GM12878 (cell line): ENCODE data around the gene PHF14. TPM values are rescaled to one million over a fixed set of nuclear protein-coding genes. Genes with fewer than 3 reads are reported as not detected.

Source experiments
- ATAC-seq: fragments of 200-7000 bp; cut with Tn5 transposase; 3 replicates; pipeline ENCODE4 v1.9.1; 2020; ENCODE audit warnings: mild to moderate bottlenecking, moderate library complexity
- BruUV-seq: library from RNA; stranded (reverse); fragments of 400-500 nt; replicated peaks from 2 replicates; lab custom pipeline; 2021; lab: Mats Ljungman, UMichigan
- CTCF ChIA-PET: fragments of 300-600 bp; sonication (Branson Sonifier 250); formaldehyde crosslinking; extraction: SDS; loops from one replicate; lab custom pipeline; 2021; ENCODE audit warnings: inconsistent platforms; lab: Yijun Ruan, JAX
- POLR2A ChIA-PET: fragments of 350-600 bp; formaldehyde crosslinking; extraction: SDS; loops from one replicate; lab custom pipeline; 2021; ENCODE audit warnings: inconsistent platforms; lab: Charles Lee
- RAD21 ChIA-PET: fragments of 300-600 bp; sonication (Branson Sonifier 250); formaldehyde crosslinking; loops from one replicate; lab custom pipeline; 2023; ENCODE audit warnings: antibody characterized with exemption; ENCODE audit not compliant: unreplicated experiment; lab: Charles Lee
- SMC1A ChIA-PET: fragments of 300-600 bp; sonication (Branson Sonifier 250); formaldehyde crosslinking; loops from one replicate; lab custom pipeline; 2023; ENCODE audit not compliant: unreplicated experiment, uncharacterized antibody; lab: Charles Lee
- DNase-seq: peaks from one replicate; pipeline ENCODE4 v3.0.0-alpha.2; 2011; ENCODE audit warnings: low read depth, low spot score
- FAIRE-seq: peaks from 3 replicates; lab custom pipeline; 2011; peaks lifted over from hg19 to GRCh38; lab: Jason Lieb, UNC
- H2AFZ ChIP-seq: 2 replicates; pipeline ENCODE4 v1.6.0; 2011; ENCODE audit warnings: low read depth, low read length, control low read depth; ENCODE audit not compliant: control insufficient read depth
- H3K27ac ChIP-seq: 2 replicates; pipeline ENCODE4 v1.5.1; 2011; ENCODE audit warnings: control low read depth; ENCODE audit not compliant: control insufficient read depth, insufficient read depth
- H3K27me3 ChIP-seq, 2 experiments: replicated peaks in 1 of 2; 2 replicates each; pipeline versions ENCODE4 v1.6.0 to v1.6.1; 2011; ENCODE audit warnings: low read length in 1 of 2; ENCODE audit not compliant: control insufficient read depth in 2 of 2, insufficient read depth in 2 of 2
- H3K36me3 ChIP-seq, 2 experiments: 2 replicates each; pipeline ENCODE4 v1.5.1; 2011; ENCODE audit warnings: low read length in 1 of 2; ENCODE audit not compliant: control insufficient read depth in 2 of 2, insufficient read depth in 2 of 2
- H3K4me1 ChIP-seq: 2 replicates; pipeline ENCODE4 v1.6.1; 2011; ENCODE audit warnings: mild to moderate bottlenecking, low read length, moderate library complexity, mixed read lengths; ENCODE audit not compliant: control insufficient read depth, insufficient read depth
- H3K4me2 ChIP-seq: 2 replicates; pipeline ENCODE4 v1.6.0; 2011; ENCODE audit warnings: control low read depth; ENCODE audit not compliant: control insufficient read depth, insufficient read depth
- H3K4me3 ChIP-seq: fragments of 200-600 bp; sonication (generic); 2 replicates; pipeline ENCODE4 v1.5.1; 2016
- H3K79me2 ChIP-seq: 2 replicates; pipeline ENCODE4 v1.6.0; 2011; ENCODE audit warnings: low read length; ENCODE audit not compliant: control insufficient read depth, insufficient read depth
- H3K9ac ChIP-seq: 2 replicates; pipeline ENCODE4 v1.8.0; 2011; ENCODE audit warnings: low read length, control low read depth, mixed read lengths; ENCODE audit not compliant: control insufficient read depth, insufficient read depth
- H3K9me3 ChIP-seq: replicated peaks from 3 replicates; pipeline ENCODE4 v1.5.1; 2011; ENCODE audit warnings: mild to moderate bottlenecking, low read length; ENCODE audit not compliant: control insufficient read depth, insufficient read depth
- H4K20me1 ChIP-seq: 2 replicates; pipeline ENCODE4 v1.6.0; 2011; ENCODE audit not compliant: control insufficient read depth, insufficient read depth
- BACH1 ChIP-seq: fragments of 450-650 bp; IDR thresholded peaks from 2 replicates; pipeline ENCODE4 v1.6.1; 2017; ENCODE audit warnings: mild to moderate bottlenecking, borderline replicate concordance
- CREB1 ChIP-seq: IDR thresholded peaks from 2 replicates; pipeline ENCODE4 v1.6.1; 2012; ENCODE audit warnings: low read depth, mild to moderate bottlenecking, inconsistent platforms
- KDM1A ChIP-seq: fragments of 200-600 bp; sonication (generic); IDR thresholded peaks from 2 replicates; pipeline ENCODE4 v1.6.1; 2016; ENCODE audit warnings: borderline replicate concordance
- MEF2B ChIP-seq: fragments of 450-650 bp; IDR thresholded peaks from 2 replicates; pipeline ENCODE4 v1.6.1; 2018; ENCODE audit warnings: mild to moderate bottlenecking, moderate library complexity; ENCODE audit not compliant: partially characterized antibody, poor library complexity, severe bottlenecking
- RUNX3 ChIP-seq: IDR thresholded peaks from 2 replicates; pipeline ENCODE4 v1.6.1; 2012; ENCODE audit warnings: low read length, inconsistent platforms
- SP1 ChIP-seq: IDR thresholded peaks from one replicate; pipeline ENCODE4 v1.6.1; 2011; ENCODE audit warnings: low read depth, low read length
- TCF7 ChIP-seq: IDR thresholded peaks from 2 replicates; pipeline ENCODE4 v1.6.1; 2014; ENCODE audit warnings: antibody characterized with exemption, borderline replicate concordance
- WGBS: methylation state at CpG from one replicate; pipeline ENCODE4 v1.1.6; 2016; ENCODE audit warnings: low lambda C conversion rate; ENCODE audit not compliant: insufficient replicate concordance, insufficient coverage; ENCODE audit errors: missing lambda C conversion rate; 5-methylcytosine and 5-hydroxymethylcytosine counted together
- in situ Hi-C: fragments of 300-500 bp; cut with MboI; formaldehyde crosslinking; loops from 9 replicates; pipeline ENCODE4 v1.14.3; 2018; ENCODE audit warnings: mixed read lengths
- intact Hi-C: fragments of 100-400 bp; cut with micrococcal nuclease; formaldehyde crosslinking; loops from one replicate; pipeline ENCODE4 v1.14.2; 2022; ENCODE audit not compliant: unreplicated experiment
- polyA plus RNA-seq, 11 experiments: library from polyadenylated mRNA; depleted of rRNA in 4 of 11; unstranded in 6 of 11; stranded (reverse) in 5 of 11; fragments of >200 nt; fragmentation: Nextera tagmentation in 4 of 11; fragmentation: Illumina TruSeq in 1 of 11; extraction: Ambion mirVana in 4 of 11; extraction: Trizol in 1 of 11; gene quantifications; 1 replicate in 1 of 11; 2 replicates in 10 of 11; pipeline versions ENCODE4 v1.2.1 to v1.2.3, GENCODE V29; 2011 to 2016; ENCODE audit warnings: inconsistent platforms in 2 of 11, missing spikeins in 2 of 11, low read depth in 1 of 11
- total RNA-seq, 4 experiments: library from RNA; depleted of rRNA in 3 of 4; stranded (reverse); fragments of >200 nt in 3 of 4; fragmentation: Illumina TruSeq in 1 of 4; extraction: Trizol in 1 of 4; gene quantifications; 2 replicates each; pipeline versions ENCODE4 v1.2.1 to v1.2.3, GENCODE V29; 2013 to 2021
- TF ChIP-seq, protein P1 (sequence below): IDR thresholded peaks from 2 replicates; pipeline ENCODE4 v1.6.1; 2011; ENCODE audit warnings: mild to moderate bottlenecking, low read depth, low read length, moderate library complexity; ENCODE audit not compliant: insufficient replicate concordance
- TF ChIP-seq, protein P2 (sequence below): fragments of 150-350 bp; IDR thresholded peaks from 2 replicates; pipeline ENCODE4 v1.6.1; 2016; ENCODE audit warnings: low read depth, low read length

The PHF14 gene
- total and polyA plus RNA-seq, 10 of the 15 experiments (the other 5 are each of a cell fraction or from before 2014, with no cell fraction given), result 21.3 to 47.1 (median 29.9) TPM

DNA sequence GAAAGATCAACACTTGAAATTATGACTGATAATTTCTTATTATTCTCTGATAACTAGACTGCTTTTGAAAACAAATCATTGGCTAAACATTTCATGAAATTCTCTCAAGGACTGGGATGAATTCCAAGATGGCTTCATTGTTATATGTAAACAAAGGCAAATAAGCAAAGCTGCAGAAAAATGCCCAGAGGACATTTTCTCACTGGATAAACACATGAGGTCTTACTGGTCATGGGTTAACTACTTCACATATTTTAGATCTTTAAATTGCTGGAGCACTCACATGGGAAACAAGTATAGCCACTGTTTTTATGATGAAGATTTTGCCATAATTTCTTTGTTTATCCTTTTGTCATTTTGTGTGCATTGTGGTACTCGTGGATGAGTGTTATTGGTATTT is 239.1 kb downstream of the PHF14 start:
- BruUV-seq, result no TSS peak
- ATAC-seq (no peak), DNase-seq (no peak), FAIRE-seq (no peak)
- H3K4me1 ChIP-seq, result no peaks in the 10 kb centered on the region
- H3K9me3 ChIP-seq, result no peaks in the 10 kb centered on the region
- RAD21 ChIA-PET, result interaction anchor here (1.2 to 2.5 kb wide), 5 partner anchors 18 to 800 kb away, joined by 3 to 13 read pairs (median 4); no protein-coding TSS in a partner anchor
- H3K27me3 ChIP-seq, result peaks cover 0 to 2% of the 10 kb centered on the region in 2 experiments; a peak in 3 of 4 replicates
- SMC1A ChIA-PET, result interaction anchor here (1.1 to 3.2 kb wide), 5 partner anchors 17 to 273 kb away, joined by 3 to 17 read pairs (median 5); a partner anchor contains a TSS
- no peak overlapping the region for H3K9ac ChIP-seq
- TF ChIP-seq RUNX3 (no peak), SP1 (no peak), KDM1A (no peak)
- H3K36me3 ChIP-seq, result no peaks in the 10 kb centered on the region
- no peak overlapping the region for H3K4me2 ChIP-seq
- CTCF ChIA-PET, result interaction anchor here (1.1 to 2.6 kb wide), 11 partner anchors 10 to 576 kb away, joined by 3 to 9 read pairs (median 7); no protein-coding TSS in a partner anchor
- H2AFZ ChIP-seq, result no peak overlapping the region
- WGBS, result 0% methylated on average over 1 of the region's 1 CpG
- H3K79me2 ChIP-seq, result no peaks in the 10 kb centered on the region
- H3K27ac ChIP-seq, result no peak overlapping the region
- POLR2A ChIA-PET, result no interaction called here
- no peak overlapping the region for H3K4me3 ChIP-seq
- intact Hi-C loops, result loop anchor here (1.0 to 10.0 kb wide), 4 partner anchors 130 to 578 kb away; a partner anchor contains a TSS
- in situ Hi-C loops, result loop anchor here (10.0 kb wide), 1 partner anchor 132 kb away; no protein-coding TSS in a partner anchor
- H4K20me1 ChIP-seq, result no peaks in the 10 kb centered on the region

DNA sequence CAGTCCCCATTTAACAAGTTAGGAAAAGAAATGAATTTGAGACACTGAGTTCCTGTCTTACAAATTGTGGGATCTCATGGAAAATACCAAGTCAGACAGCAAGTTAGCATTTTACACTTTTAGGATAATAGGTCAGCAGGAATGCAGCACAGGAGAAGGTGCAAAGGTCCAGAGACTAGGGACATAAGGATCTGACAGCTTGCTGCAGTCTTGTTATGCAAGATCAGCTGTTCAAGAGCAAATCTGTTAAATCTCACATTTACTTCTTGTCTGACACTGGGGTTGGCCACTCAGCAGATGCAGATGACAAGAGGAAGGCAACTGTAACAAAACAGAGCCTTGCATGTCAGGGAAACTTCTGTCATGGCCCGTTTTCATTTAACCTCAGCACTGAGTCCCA is 239.6 kb downstream of the PHF14 start:
- SMC1A ChIA-PET, result interaction anchor here (1.2 to 3.2 kb wide), 5 partner anchors 17 to 274 kb away, joined by 3 to 17 read pairs (median 3); a partner anchor contains a TSS
- ATAC-seq (no peak), DNase-seq (no peak)
- Histone ChIP-seq H2AFZ (no peak overlapping the region), H4K20me1 (no peaks in the 10 kb centered on the region), H3K36me3 (no peaks in the 10 kb centered on the region), H3K9me3 (no peaks in the 10 kb centered on the region), H3K79me2 (no peaks in the 10 kb centered on the region), H3K4me3 (no peak overlapping the region), H3K4me1 (no peaks in the 10 kb centered on the region), H3K9ac (no peak overlapping the region), H3K4me2 (no peak overlapping the region), H3K27me3 (peaks cover 0 to 2% of the 10 kb centered on the region in 2 experiments; a peak in 3 of 4 replicates)
- POLR2A ChIA-PET, result no interaction called here
- CTCF ChIA-PET, result interaction anchor here (1.4 to 2.2 kb wide), 3 partner anchors 133 to 374 kb away, joined by 3 to 8 read pairs (median 7); no protein-coding TSS in a partner anchor
- 12% methylated on average over 1 of the region's 1 CpG for WGBS
- intact Hi-C loops, result loop anchor here (5.0 to 10.0 kb wide), 2 partner anchors 321 to 578 kb away; no protein-coding TSS in a partner anchor
- TF ChIP-seq, protein P1, sequence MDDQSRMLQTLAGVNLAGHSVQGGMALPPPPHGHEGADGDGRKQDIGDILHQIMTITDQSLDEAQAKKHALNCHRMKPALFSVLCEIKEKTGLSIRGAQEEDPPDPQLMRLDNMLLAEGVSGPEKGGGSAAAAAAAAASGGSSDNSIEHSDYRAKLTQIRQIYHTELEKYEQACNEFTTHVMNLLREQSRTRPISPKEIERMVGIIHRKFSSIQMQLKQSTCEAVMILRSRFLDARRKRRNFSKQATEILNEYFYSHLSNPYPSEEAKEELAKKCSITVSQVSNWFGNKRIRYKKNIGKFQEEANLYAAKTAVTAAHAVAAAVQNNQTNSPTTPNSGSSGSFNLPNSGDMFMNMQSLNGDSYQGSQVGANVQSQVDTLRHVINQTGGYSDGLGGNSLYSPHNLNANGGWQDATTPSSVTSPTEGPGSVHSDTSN, result no peak
- TF ChIP-seq, protein P2, sequence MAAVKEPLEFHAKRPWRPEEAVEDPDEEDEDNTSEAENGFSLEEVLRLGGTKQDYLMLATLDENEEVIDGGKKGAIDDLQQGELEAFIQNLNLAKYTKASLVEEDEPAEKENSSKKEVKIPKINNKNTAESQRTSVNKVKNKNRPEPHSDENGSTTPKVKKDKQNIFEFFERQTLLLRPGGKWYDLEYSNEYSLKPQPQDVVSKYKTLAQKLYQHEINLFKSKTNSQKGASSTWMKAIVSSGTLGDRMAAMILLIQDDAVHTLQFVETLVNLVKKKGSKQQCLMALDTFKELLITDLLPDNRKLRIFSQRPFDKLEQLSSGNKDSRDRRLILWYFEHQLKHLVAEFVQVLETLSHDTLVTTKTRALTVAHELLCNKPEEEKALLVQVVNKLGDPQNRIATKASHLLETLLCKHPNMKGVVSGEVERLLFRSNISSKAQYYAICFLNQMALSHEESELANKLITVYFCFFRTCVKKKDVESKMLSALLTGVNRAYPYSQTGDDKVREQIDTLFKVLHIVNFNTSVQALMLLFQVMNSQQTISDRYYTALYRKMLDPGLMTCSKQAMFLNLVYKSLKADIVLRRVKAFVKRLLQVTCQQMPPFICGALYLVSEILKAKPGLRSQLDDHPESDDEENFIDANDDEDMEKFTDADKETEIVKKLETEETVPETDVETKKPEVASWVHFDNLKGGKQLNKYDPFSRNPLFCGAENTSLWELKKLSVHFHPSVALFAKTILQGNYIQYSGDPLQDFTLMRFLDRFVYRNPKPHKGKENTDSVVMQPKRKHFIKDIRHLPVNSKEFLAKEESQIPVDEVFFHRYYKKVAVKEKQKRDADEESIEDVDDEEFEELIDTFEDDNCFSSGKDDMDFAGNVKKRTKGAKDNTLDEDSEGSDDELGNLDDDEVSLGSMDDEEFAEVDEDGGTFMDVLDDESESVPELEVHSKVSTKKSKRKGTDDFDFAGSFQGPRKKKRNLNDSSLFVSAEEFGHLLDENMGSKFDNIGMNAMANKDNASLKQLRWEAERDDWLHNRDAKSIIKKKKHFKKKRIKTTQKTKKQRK, result no peak
- TF ChIP-seq TCF7, result no peak
- TF ChIP-seq MEF2B, result no peak
- no peak for TF ChIP-seq BACH1
- TF ChIP-seq CREB1, result no peak
- TF ChIP-seq, all 136 proteins: peak for 0
- in situ Hi-C loops, result loop anchor here (10.0 kb wide), 1 partner anchor 132 kb away; no protein-coding TSS in a partner anchor
- RAD21 ChIA-PET, result no interaction called here
- FAIRE-seq, result no peak
- no peak overlapping the region for H3K27ac ChIP-seq
- no TSS peak for BruUV-seq
